Ovary (tissue), 9 donors: ENCODE measurements around the gene CAMSAP3. TPM values are rescaled to one million over a fixed set of nuclear protein-coding genes. Genes with fewer than 3 reads are reported as not detected.

Experiments used
- DNase-seq, 5 donors: peaks; one replicate each; pipeline ENCODE4 v3.0.0-alpha.2; 2019 to 2020
- H3K27ac ChIP-seq, 2 donors: fragments of 200-600 bp; one replicate each; pipeline versions ENCODE4 v1.5.1 to v1.8.0; 2019 to 2022
- H3K27me3 ChIP-seq: fragments of 200-600 bp; one replicate; pipeline ENCODE4 v1.8.0; 2022
- H3K36me3 ChIP-seq: fragments of 200-600 bp; sonication (generic); one replicate; pipeline ENCODE4 v1.5.1; 2019
- H3K4me1 ChIP-seq: one replicate; pipeline ENCODE4 v1.8.1; 2013; ENCODE audit warnings: mild to moderate bottlenecking, moderate library complexity; ENCODE audit not compliant: insufficient read depth
- H3K4me3 ChIP-seq: fragments of 200-600 bp; sonication (generic); one replicate; pipeline ENCODE4 v1.5.1; 2017
- H3K9me3 ChIP-seq, 2 donors: fragments of 200-600 bp in 1 of 2; sonication (generic) in 1 of 2; one replicate each; pipeline versions ENCODE4 v1.5.1 to v1.8.1; 2013 to 2019; ENCODE audit warnings: mild to moderate bottlenecking in 1 of 2, moderate library complexity in 1 of 2
- EP300 ChIP-seq: sonication (generic); formaldehyde crosslinking; IDR thresholded peaks from one replicate; pipeline ENCODE4 v1.6.1; 2017; ENCODE audit warnings: antibody characterized with exemption
- POLR2A ChIP-seq: fragments of 450-650 bp; IDR thresholded peaks from one replicate; pipeline ENCODE4 v1.6.1; 2017; ENCODE audit warnings: antibody characterized with exemption, mild to moderate bottlenecking, moderate library complexity
- WGBS, 3 donors: extraction: QIAGEN DNeasy Blood & Tissue Kit in 1 of 3; methylation state at CpG; one replicate each; pipeline versions ENCODE4 v1.1.5 to v1.1.7; 2013 to 2017; 5-methylcytosine and 5-hydroxymethylcytosine counted together
- intact Hi-C, 4 donors: fragments of 100-400 bp; cut with DNase I; formaldehyde crosslinking; loops; one replicate each; pipeline versions ENCODE4 v1.11.0 to v1.15.1; 2022 to 2023
- polyA plus RNA-seq, 2 donors: library from polyadenylated mRNA; stranded (reverse); fragments of 200-250 nt in 1 of 2; fragments of 350-450 nt in 1 of 2; fragmentation: Illumina TruSeq in 1 of 2; extraction: RNeasy Lipid Tissue Mini Kit (QIAGEN cat#74804) in 1 of 2; gene quantifications; one replicate each; pipeline ENCODE4 v1.2.3, GENCODE V29; 2013 to 2014
- total RNA-seq, 7 donors: library from RNA; depleted of rRNA in 2 of 7; stranded (reverse); fragments of >200 nt in 2 of 7; fragmentation: NEBNext Ultra II Directional in 3 of 7; extraction: Animal tissue kit (Norgen Biotek cat#: 25700) in 3 of 7; gene quantifications; one replicate each; pipeline versions ENCODE4 v1.1.0 to v1.2.4, GENCODE V29; 2016 to 2023
- TF ChIP-seq, protein P1 (sequence below), 3 donors: fragments of 450-650 bp in 2 of 3; fragments of 200-600 bp in 1 of 3; IDR thresholded peaks; one replicate each; pipeline versions ENCODE4 v1.5.1 to v1.8.0; 2016 to 2022; ENCODE audit warnings: antibody characterized with exemption in 3 of 3, mild to moderate bottlenecking in 1 of 3
- donor health status: DM: no; HTN: no; CAD: no; lungs with moderate emphysema.
- donor health status: DM: no; HTN: no; CAD: no.
- donor health status: Bipolar disorder and iron deficiency.
- donor health status: DM: yes; HTN: yes; CAD: no.
- donor health status: DM: no; HTN: no; CAD: no.
- donor health status: DM: yes; HTN: yes; CAD: no.

The CAMSAP3 gene
- total and polyA plus RNA-seq, 9 donors, result 0.08 to 8.2 (median 1.4) TPM

DNA sequence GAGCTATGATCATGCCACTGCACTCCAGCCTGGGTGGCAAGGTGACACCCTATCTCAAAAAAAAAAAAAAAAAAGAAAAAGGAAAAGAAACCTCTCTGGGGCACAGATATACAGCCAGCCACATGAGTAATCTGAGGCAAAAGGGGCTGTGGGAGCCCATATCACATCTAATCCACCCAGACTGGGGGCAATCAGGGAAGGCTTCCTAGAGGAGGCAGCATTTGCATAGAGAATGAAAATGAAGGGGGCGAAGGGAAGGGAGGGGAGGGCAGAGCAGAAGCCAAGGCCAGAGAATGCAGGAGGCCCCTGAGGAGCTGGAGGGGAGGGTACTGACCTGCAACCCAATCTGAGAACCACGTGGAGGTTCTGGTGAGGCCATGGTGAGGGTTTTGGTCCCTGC is 54.5 kb downstream of the CAMSAP3 start:
- Histone ChIP-seq H3K27ac (no peak overlapping the region), H3K27me3 (no peaks in the 10 kb centered on the region), H3K9me3 (no peaks in the 10 kb centered on the region), H3K36me3 (no peaks in the 10 kb centered on the region), H3K4me3 (no peak overlapping the region), H3K4me1 (no peaks in the 10 kb centered on the region)
- WGBS, 3 donors, result 19 to 47% (median 42%) methylated on average over 2 of the region's 2 CpGs
- intact Hi-C loops, result loop anchor here in 1 of 4 donors (5.0 kb wide), 1 partner anchor 152 kb away; no protein-coding TSS in a partner anchor
- TF ChIP-seq EP300, result no peak
- TF ChIP-seq POLR2A, result no peak
- TF ChIP-seq, protein P1, sequence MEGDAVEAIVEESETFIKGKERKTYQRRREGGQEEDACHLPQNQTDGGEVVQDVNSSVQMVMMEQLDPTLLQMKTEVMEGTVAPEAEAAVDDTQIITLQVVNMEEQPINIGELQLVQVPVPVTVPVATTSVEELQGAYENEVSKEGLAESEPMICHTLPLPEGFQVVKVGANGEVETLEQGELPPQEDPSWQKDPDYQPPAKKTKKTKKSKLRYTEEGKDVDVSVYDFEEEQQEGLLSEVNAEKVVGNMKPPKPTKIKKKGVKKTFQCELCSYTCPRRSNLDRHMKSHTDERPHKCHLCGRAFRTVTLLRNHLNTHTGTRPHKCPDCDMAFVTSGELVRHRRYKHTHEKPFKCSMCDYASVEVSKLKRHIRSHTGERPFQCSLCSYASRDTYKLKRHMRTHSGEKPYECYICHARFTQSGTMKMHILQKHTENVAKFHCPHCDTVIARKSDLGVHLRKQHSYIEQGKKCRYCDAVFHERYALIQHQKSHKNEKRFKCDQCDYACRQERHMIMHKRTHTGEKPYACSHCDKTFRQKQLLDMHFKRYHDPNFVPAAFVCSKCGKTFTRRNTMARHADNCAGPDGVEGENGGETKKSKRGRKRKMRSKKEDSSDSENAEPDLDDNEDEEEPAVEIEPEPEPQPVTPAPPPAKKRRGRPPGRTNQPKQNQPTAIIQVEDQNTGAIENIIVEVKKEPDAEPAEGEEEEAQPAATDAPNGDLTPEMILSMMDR (IDR thresholded peaks at IDR 0.05), result no peak
- DNase-seq, result no peak

DNA sequence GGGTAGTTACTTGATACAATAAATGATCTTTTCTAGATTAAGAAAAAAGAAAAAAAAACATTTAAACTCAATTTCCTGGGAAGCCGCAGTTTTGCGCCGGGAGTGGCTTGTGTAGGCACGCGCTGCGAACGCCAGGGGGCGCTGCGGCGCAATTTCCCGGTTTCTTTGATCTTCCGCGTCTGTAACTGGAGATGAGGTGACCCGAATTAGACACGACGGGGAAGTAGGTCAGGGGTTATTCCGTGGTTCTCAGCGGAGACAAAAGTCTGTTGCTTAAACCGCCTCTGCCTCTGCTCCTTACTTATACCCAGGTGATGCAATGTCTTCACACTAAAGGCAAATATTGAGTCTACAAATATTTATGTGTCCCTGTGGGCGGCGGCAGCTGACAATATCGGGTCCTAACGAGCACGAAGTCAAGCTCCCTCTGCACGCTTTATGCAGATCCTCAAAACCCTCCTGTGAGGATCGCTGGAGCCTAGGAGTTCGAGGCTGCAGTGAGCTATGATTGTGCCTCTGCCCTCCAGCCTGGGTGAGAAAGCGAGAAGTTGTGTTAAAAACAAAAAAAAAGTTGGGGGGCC is 56.5 kb downstream of the CAMSAP3 start:
- no peaks in the 10 kb centered on the region for H3K36me3 ChIP-seq
- H3K4me1 ChIP-seq, result no peaks in the 10 kb centered on the region
- H3K4me3 ChIP-seq, result no peak overlapping the region
- WGBS, 3 donors, result 3 to 5% (median 5%) methylated on average over 28 of the region's 28 CpGs
- no peaks in the 10 kb centered on the region for H3K9me3 ChIP-seq
- H3K27ac ChIP-seq, result no peak overlapping the region
- TF ChIP-seq EP300 (no peak), POLR2A (no peak)
- TF ChIP-seq, protein P1 (IDR thresholded peaks at IDR 0.05), result peak; percentile 82 to 90 (median 84)
- peak; percentile 60 to 89 (median 81) for DNase-seq
- intact Hi-C loops, result loop anchor here in 1 of 4 donors (5.0 kb wide), 1 partner anchor 150 kb away; no protein-coding TSS in a partner anchor
- H3K27me3 ChIP-seq, result no peaks in the 10 kb centered on the region

DNA sequence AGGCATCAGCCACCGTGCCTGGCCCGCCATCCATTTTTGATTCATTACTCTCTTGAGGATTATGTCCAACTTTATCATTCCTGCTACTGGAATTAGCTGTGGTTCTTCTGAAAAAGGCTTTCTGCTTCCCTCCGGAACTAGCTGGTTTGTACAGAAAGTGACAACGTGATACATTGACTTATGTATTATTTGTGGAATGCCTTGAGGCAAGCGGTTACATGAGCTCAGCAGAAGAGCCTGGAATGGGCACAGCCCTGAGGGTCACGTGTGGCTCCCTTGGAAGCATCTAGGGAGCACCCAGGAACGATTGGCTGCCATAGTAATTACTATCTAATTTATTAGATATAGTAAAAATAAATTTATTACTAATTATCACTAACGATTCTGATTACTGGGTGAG is 58.7 kb downstream of the CAMSAP3 start:
- Histone ChIP-seq H3K4me3 (no peak overlapping the region), H3K36me3 (no peaks in the 10 kb centered on the region), H3K4me1 (no peaks in the 10 kb centered on the region), H3K9me3 (no peaks in the 10 kb centered on the region), H3K27ac (no peak overlapping the region), H3K27me3 (no peaks in the 10 kb centered on the region)
- no peak for DNase-seq
- intact Hi-C loops, result loop anchor here in 1 of 4 donors (5.0 kb wide), 1 partner anchor 148 kb away; no protein-coding TSS in a partner anchor
- 43 to 50% (median 45%) methylated on average over 8 of the region's 8 CpGs for WGBS, 3 donors
- TF ChIP-seq EP300 (no peak), POLR2A (no peak)
- TF ChIP-seq, protein P1 (IDR thresholded peaks at IDR 0.05), result no peak

DNA sequence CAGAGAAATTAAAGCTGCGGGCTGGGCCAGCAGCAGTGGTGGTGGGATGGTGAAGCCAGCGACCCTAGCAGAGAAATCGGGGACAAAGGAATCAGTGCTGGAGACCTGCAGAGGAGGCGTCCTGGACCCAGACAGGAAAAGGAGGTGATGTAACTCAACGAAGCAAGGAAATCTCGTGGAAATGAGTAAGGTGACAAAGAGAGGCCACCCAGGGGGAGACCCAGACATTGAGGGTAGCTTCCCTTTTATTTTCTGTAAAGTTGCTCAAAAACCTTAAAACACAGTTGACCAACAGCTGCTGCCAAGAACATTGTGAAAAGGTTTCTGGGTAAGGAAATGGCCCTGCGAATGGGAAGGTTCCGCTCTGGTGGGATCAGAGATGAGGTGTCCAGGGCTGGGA is 59.9 kb downstream of the CAMSAP3 start:
- intact Hi-C loops, result no loop called here
- WGBS, 3 donors, result 73 to 76% (median 76%) methylated on average over 8 of the region's 8 CpGs

More for the DNA sequence above, 59.9 kb downstream of the CAMSAP3 start:
- no peak overlapping the region for H3K4me3 ChIP-seq
- TF ChIP-seq, protein P1 (IDR thresholded peaks at IDR 0.05), result no peak
- TF ChIP-seq POLR2A, result no peak
- no peak for TF ChIP-seq EP300
- no peak overlapping the region for H3K27ac ChIP-seq
- no peaks in the 10 kb centered on the region for H3K4me1 ChIP-seq
- H3K9me3 ChIP-seq, result no peaks in the 10 kb centered on the region
- DNase-seq, result no peak
- no peaks in the 10 kb centered on the region for H3K36me3 ChIP-seq
- H3K27me3 ChIP-seq, result no peaks in the 10 kb centered on the region
